NCI-H2227 (cell line): Measurements from ENCODE around the gene LHPP.

Source experiments
- DNase-seq: peaks from one replicate; lab custom pipeline; 2025; ENCODE audit not compliant: unreplicated experiment; lab: John Stamatoyannopoulos, UW

LHPP gene

GRCh38 chr10:124618470-124619073 lies 156.9 kb downstream of the LHPP start:
- DNase-seq = no peak

- no peak for DNase-seq
These were observed 157.6 kb downstream of the LHPP start for GRCh38 chr10:124619195-124619594.

- DNase-seq = no peak
These were observed 158.3 kb downstream of the LHPP start for GRCh38 chr10:124619802-124620490.

- peak; percentile 7 for DNase-seq
These were observed 160.0 kb downstream of the LHPP start for GRCh38 chr10:124621637-124622036.

- no peak for DNase-seq
These were observed 160.5 kb downstream of the LHPP start for GRCh38 chr10:124622158-124622557.

- DNase-seq = no peak
These were observed 161.4 kb downstream of the LHPP start for GRCh38 chr10:124622866-124623536.

- no peak for DNase-seq
These were observed 162.4 kb downstream of the LHPP start for GRCh38 chr10:124624006-124624405.

GRCh38 chr10:124624466-124624865 lies 162.8 kb downstream of the LHPP start:
- DNase-seq = no peak

GRCh38 chr10:124624895-124625294 lies 163.3 kb downstream of the LHPP start:
- no peak for DNase-seq

GRCh38 chr10:124625831-124626238 lies 164.2 kb downstream of the LHPP start:
- DNase-seq = no peak

GRCh38 chr10:124626759-124627380 lies 165.2 kb downstream of the LHPP start:
- DNase-seq = no peak

GRCh38 chr10:124627866-124628675 lies 166.4 kb downstream of the LHPP start:
- no peak for DNase-seq

- DNase-seq = no peak
These were observed 167.0 kb downstream of the LHPP start for GRCh38 chr10:124628676-124629021.

GRCh38 chr10:124629415-124629814 lies 167.8 kb downstream of the LHPP start:
- DNase-seq = no peak

- DNase-seq = no peak
These were observed 168.2 kb downstream of the LHPP start for GRCh38 chr10:124629842-124630241.

GRCh38 chr10:124630551-124630950 lies 168.9 kb downstream of the LHPP start:
- no peak for DNase-seq

- DNase-seq = no peak
These were observed 170.5 kb downstream of the LHPP start for GRCh38 chr10:124632064-124632531.

- DNase-seq = no peak
These were observed 170.9 kb downstream of the LHPP start for GRCh38 chr10:124632566-124632965.

- DNase-seq = no peak
These were observed 174.8 kb downstream of the LHPP start for GRCh38 chr10:124636271-124636995.

- DNase-seq = no peak
These were observed 175.6 kb downstream of the LHPP start for GRCh38 chr10:124637091-124637700.
